HL-60 (cell line): ENCODE measurements around the gene UGGT1.

Experiments used
- DNase-seq, 2 experiments: peaks; one replicate each; pipeline ENCODE4 v3.0.0-alpha.2; 2010 to 2020; ENCODE audit warnings: low read depth in 1 of 2, low spot score in 1 of 2
- H3K27ac ChIP-seq: fragments of 250-450 bp; sonication (Bioruptor Pico); replicated peaks from 2 replicates; pipeline ENCODE4 v1.5.1; 2020; ENCODE audit warnings: mild to moderate bottlenecking, moderate library complexity
- H3K27me3 ChIP-seq: fragments of 250-450 bp; sonication (Bioruptor Pico); 2 replicates; pipeline ENCODE4 v1.5.1; 2021; ENCODE audit warnings: mild to moderate bottlenecking, moderate library complexity; ENCODE audit not compliant: insufficient read depth, poor library complexity, severe bottlenecking
- H3K4me3 ChIP-seq: replicated peaks from 2 replicates; pipeline ENCODE4 v1.5.1; 2011; ENCODE audit warnings: mild to moderate bottlenecking, control low read depth, low read length; ENCODE audit not compliant: insufficient read depth
- GABPA ChIP-seq: IDR thresholded peaks from 2 replicates; pipeline ENCODE4 v1.6.1; 2012; ENCODE audit warnings: low read depth
- POLR2AphosphoS5 ChIP-seq: IDR thresholded peaks from 2 replicates; pipeline ENCODE4 v1.6.1; 2012; ENCODE audit warnings: low read depth
- REST ChIP-seq: IDR thresholded peaks from 2 replicates; pipeline ENCODE4 v1.6.1; 2012; ENCODE audit warnings: low read depth; ENCODE audit not compliant: insufficient replicate concordance
- SPI1 ChIP-seq: IDR thresholded peaks from 2 replicates; pipeline ENCODE4 v1.6.1; 2012; ENCODE audit warnings: low read depth, mild to moderate bottlenecking, borderline replicate concordance
- TF ChIP-seq, protein P1 (sequence below): IDR thresholded peaks from one replicate; pipeline ENCODE4 v1.5.1; 2011; ENCODE audit warnings: low read length, control low read depth, inconsistent platforms; ENCODE audit not compliant: insufficient read depth

The UGGT1 gene

GRCh38 chr2:128164311-128164710, 73.3 kb downstream of the UGGT1 start:
- H3K4me3 ChIP-seq, result no peak overlapping the region
- TF ChIP-seq REST (no peak), POLR2AphosphoS5 (no peak), GABPA (no peak), SPI1 (no peak)
- TF ChIP-seq, protein P1, sequence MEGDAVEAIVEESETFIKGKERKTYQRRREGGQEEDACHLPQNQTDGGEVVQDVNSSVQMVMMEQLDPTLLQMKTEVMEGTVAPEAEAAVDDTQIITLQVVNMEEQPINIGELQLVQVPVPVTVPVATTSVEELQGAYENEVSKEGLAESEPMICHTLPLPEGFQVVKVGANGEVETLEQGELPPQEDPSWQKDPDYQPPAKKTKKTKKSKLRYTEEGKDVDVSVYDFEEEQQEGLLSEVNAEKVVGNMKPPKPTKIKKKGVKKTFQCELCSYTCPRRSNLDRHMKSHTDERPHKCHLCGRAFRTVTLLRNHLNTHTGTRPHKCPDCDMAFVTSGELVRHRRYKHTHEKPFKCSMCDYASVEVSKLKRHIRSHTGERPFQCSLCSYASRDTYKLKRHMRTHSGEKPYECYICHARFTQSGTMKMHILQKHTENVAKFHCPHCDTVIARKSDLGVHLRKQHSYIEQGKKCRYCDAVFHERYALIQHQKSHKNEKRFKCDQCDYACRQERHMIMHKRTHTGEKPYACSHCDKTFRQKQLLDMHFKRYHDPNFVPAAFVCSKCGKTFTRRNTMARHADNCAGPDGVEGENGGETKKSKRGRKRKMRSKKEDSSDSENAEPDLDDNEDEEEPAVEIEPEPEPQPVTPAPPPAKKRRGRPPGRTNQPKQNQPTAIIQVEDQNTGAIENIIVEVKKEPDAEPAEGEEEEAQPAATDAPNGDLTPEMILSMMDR, result no peak
- H3K27ac ChIP-seq, result no peak overlapping the region
- no peaks in the 10 kb centered on the region for H3K27me3 ChIP-seq
- no peak for DNase-seq

- TF ChIP-seq SPI1, result peak; percentile 49; the same call in 1 of the 2 replicates
- TF ChIP-seq GABPA, result no peak
- peak; percentile 32 to 81 for DNase-seq
- peak overlapping the region; percentile 79 for H3K27ac ChIP-seq
- no peaks in the 10 kb centered on the region for H3K27me3 ChIP-seq
- H3K4me3 ChIP-seq, result no peak overlapping the region
These were observed 75.8 kb downstream of the UGGT1 start for GRCh38 chr2:128166746-128167353.

DNA sequence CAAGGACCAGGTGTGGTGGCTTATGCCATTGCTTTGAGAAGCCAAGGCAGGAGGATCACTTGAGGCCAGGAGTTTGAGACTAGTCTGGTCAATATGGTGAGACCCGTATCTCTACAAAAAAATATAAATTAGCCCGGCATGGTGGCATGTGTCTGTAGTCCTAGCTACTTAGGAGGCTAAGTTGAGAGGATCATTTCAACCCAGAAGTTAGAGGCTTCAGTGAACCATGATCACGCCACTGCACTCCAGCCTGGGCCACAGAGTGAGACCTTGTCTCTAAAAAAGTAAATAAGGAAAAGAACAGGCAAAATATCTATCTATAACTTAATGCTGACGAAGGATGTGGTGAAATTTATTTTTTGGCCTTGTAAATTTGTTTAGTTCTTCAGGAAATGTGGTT, 78.1 kb downstream of the UGGT1 start:
- H3K27me3 ChIP-seq, result no peaks in the 10 kb centered on the region
- H3K27ac ChIP-seq, result peak overlapping the region; percentile 79
- no peak overlapping the region for H3K4me3 ChIP-seq
- no peak for DNase-seq
- no peak for TF ChIP-seq POLR2AphosphoS5
- TF ChIP-seq, protein P1, result no peak
- no peak for TF ChIP-seq REST
- TF ChIP-seq SPI1, result no peak
- no peak for TF ChIP-seq GABPA

DNA sequence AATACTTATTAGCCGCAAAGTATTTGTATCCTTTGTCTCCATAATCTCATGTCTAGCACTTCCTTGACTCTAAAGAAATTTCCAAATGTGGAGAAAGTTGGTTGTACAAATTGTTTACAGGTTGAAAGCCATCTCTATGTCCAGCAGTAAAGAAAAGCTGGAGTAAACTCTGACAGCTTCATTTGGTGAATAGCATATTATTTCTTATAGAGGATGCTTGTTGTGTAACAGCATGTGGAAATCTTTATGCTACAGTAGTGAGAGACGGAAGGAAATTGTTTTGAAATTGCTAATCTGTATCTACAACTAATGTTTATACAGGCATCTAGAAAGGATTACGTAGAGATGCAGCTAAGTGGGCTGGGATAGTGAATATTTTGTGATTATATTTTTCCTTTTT, 78.5 kb downstream of the UGGT1 start:
- DNase-seq, result peak; percentile 35 to 56
- H3K27ac ChIP-seq, result peak overlapping the region; percentile 79
- H3K27me3 ChIP-seq, result no peaks in the 10 kb centered on the region
- TF ChIP-seq, protein P1, result no peak
- TF ChIP-seq SPI1 (no peak), POLR2AphosphoS5 (no peak), GABPA (no peak), REST (no peak)
- no peak overlapping the region for H3K4me3 ChIP-seq
